A673 (cell line): ENCODE data around the gene ZNF446. TPM values are rescaled to one million over a fixed set of nuclear protein-coding genes. Genes with fewer than 3 reads are reported as not detected.

Experiments
- BruUV-seq: library from RNA; stranded (reverse); fragments of 400-500 nt; replicated peaks from 2 replicates; lab custom pipeline; 2021; lab: Mats Ljungman, UMichigan
- CTCF ChIA-PET: fragments of 300-600 bp; sonication (Branson Sonifier 250); formaldehyde crosslinking; loops from one replicate; lab custom pipeline; 2022; ENCODE audit warnings: antibody characterized with exemption; lab: Charles Lee
- POLR2A ChIA-PET: fragments of 300-600 bp; sonication (Branson Sonifier 250); formaldehyde crosslinking; loops from one replicate; lab custom pipeline; 2022; ENCODE audit warnings: antibody characterized with exemption; ENCODE audit not compliant: low non-redundant PET; lab: Charles Lee
- DNase-seq: peaks from one replicate; pipeline ENCODE4 v3.0.0-alpha.2; 2015; ENCODE audit warnings: low spot score
- H3K27ac ChIP-seq: fragments of 200-600 bp; sonication (generic); 2 replicates; pipeline ENCODE4 v1.5.1; 2016; ENCODE audit warnings: mixed run types, low read depth, mild to moderate bottlenecking, mixed read lengths, antibody characterized with exemption, low read length; ENCODE audit not compliant: poor library complexity, severe bottlenecking
- H3K27me3 ChIP-seq: fragments of 200-600 bp; sonication (generic); replicated peaks from 2 replicates; pipeline ENCODE4 v1.6.1; 2017; ENCODE audit warnings: mixed run types, low read depth, mild to moderate bottlenecking, mixed read lengths, antibody characterized with exemption, low read length; ENCODE audit not compliant: insufficient read depth, poor library complexity
- H3K36me3 ChIP-seq: fragments of 200-600 bp; sonication (generic); 2 replicates; pipeline ENCODE4 v1.6.1; 2016; ENCODE audit warnings: mixed run types, mild to moderate bottlenecking, mixed read lengths, antibody characterized with exemption, low read length; ENCODE audit not compliant: insufficient read depth, poor library complexity, severe bottlenecking
- H3K4me1 ChIP-seq: fragments of 200-600 bp; sonication (generic); 2 replicates; pipeline ENCODE4 v1.6.1; 2017; ENCODE audit warnings: mixed run types, mild to moderate bottlenecking, mixed read lengths, antibody characterized with exemption, low read length; ENCODE audit not compliant: insufficient read depth, poor library complexity, severe bottlenecking
- H3K4me3 ChIP-seq: fragments of 200-600 bp; sonication (generic); 2 replicates; pipeline ENCODE4 v1.5.1; 2016; ENCODE audit warnings: low read depth, mixed run types, mild to moderate bottlenecking, mixed read lengths, low read length; ENCODE audit not compliant: poor library complexity, severe bottlenecking
- H3K9me3 ChIP-seq: fragments of 200-600 bp; sonication (generic); 2 replicates; pipeline ENCODE4 v1.6.1; 2016; ENCODE audit warnings: mixed run types, low read depth, mild to moderate bottlenecking, mixed read lengths, antibody characterized with exemption, low read length; ENCODE audit not compliant: poor library complexity, severe bottlenecking
- CTCF ChIP-seq: fragments of 300-800, 200-600 bp; sonication (generic); conservative IDR thresholded peaks from 2 replicates; pipeline ENCODE4 v1.5.1; 2017; ENCODE audit warnings: low read depth, mild to moderate bottlenecking, antibody characterized with exemption, low read length, moderate library complexity, mixed read lengths
- EZH2 ChIP-seq: fragments of 200-600 bp; sonication (generic); IDR thresholded peaks from 2 replicates; pipeline ENCODE4 v1.6.1; 2017; ENCODE audit warnings: borderline replicate concordance, low read depth, mild to moderate bottlenecking, mixed read lengths, antibody characterized with exemption, low read length; ENCODE audit not compliant: poor library complexity, severe bottlenecking
- intact Hi-C: fragments of 100-400 bp; cut with micrococcal nuclease; formaldehyde crosslinking; loops from one replicate; pipeline ENCODE4 v1.10.0; 2022; ENCODE audit not compliant: unreplicated experiment
- total RNA-seq: library from RNA; stranded (reverse); gene quantifications from 2 replicates; pipeline ENCODE4 v1.2.3, GENCODE V29; 2021

ZNF446 gene
- total RNA-seq, 1 experiment from 2014 or later = 7.7 TPM

DNA sequence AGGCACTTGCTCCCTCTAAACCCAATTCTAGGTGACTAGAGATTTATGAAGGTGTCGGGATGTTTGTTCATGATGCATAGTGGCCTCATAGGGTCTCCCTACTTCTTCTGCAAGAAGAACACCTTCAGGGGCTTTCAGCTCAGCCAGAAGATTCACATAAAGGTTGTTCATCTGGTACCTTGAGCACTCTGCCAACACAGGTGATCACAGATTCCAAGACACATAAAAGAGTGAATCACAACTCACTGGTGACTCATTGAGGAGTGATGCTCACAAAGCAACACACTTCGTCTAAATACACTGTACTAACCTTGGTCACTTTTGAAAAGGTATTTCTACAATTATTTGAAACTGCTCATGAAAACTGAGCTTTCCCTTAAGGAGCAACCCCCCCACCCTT, 16.1 kb upstream of the ZNF446 start:
- BruUV-seq = TSS peak; percentile 16
- Histone ChIP-seq H3K4me1 (no peaks in the 10 kb centered on the region), H3K9me3 (no peaks in the 10 kb centered on the region), H3K36me3 (no peaks in the 10 kb centered on the region), H3K27ac (no peak overlapping the region), H3K27me3 (no peaks in the 10 kb centered on the region), H3K4me3 (no peak overlapping the region)
- TF ChIP-seq EZH2 (no peak), CTCF (no peak)
- POLR2A ChIA-PET = interaction anchor here (0.9 kb wide), 1 partner anchor 9 kb away, joined by 3 read pairs; no protein-coding TSS in a partner anchor
- CTCF ChIA-PET = no interaction called here
- intact Hi-C loops = no loop called here
- DNase-seq = no peak

- intact Hi-C loops = no loop called here
- Histone ChIP-seq H3K4me3 (peak overlapping the region; percentile 71), H3K27me3 (no peaks in the 10 kb centered on the region), H3K4me1 (no peaks in the 10 kb centered on the region), H3K9me3 (no peaks in the 10 kb centered on the region), H3K27ac (no peak overlapping the region), H3K36me3 (no peaks in the 10 kb centered on the region)
- no TSS peak for BruUV-seq
- CTCF ChIA-PET = no interaction called here
- no peak for TF ChIP-seq CTCF
- no peak for TF ChIP-seq EZH2
- DNase-seq = no peak
- POLR2A ChIA-PET = no interaction called here
Measured at GRCh38 chr19:58466089-58466759, 9.9 kb upstream of the ZNF446 start.

DNA sequence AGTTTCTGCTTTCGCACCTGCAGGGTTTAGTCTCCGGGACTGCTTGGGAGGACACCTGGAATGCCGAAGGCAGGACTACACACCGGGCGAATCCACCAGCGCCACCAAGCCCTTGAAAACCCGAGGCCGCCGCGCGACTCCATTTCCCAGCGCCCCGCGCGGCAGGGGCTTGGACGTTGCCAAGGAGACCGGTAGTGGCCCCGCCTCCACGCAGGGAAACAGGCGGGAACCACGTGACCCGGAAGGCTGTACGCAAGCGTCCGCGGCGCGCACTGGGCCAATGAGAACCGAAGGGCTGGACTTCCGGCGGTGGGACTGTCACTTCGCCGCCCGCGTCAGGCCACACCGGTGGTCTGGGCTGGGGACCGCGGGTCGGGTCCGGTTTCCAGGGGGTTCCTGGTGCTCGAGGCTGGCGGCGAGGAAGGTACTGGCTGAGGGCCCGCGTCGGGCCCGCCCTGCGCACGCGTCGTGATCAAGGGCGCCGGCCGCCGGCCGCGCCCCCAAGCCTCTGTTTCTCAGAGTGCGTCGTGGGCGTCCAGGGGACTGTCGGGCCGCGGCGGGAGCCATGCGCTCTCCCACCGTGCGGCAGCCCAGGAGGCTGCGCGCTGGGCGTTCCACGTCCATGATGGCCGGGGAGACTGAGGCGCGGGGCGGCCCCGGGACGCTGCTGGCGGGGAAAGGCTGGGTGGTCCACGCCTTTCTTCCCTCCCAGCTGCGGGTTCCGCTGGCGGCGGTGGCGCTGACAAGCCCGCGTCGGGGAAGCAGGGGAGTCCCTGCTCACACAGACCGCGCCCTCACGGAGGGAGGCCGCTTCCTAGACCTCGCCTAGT, 9.2 kb upstream of the ZNF446 start, which contains the start of gene ZNF324:
TSS of gene ZNF324 (plus strand) at position 321 of the 830 bp plus-strand sequence. CDS start 2,106 bp downstream, outside the sequence.
- POLR2A ChIA-PET = no interaction called here
- no peaks in the 10 kb centered on the region for H3K27me3 ChIP-seq
- H3K4me1 ChIP-seq = no peaks in the 10 kb centered on the region
- CTCF ChIA-PET = no interaction called here
- TF ChIP-seq EZH2 (no peak), CTCF (no peak)
- peak within 1 kb of the TSS; percentile 71 for H3K4me3 ChIP-seq
- peak; percentile 99 for DNase-seq
- BruUV-seq = no TSS peak
- H3K9me3 ChIP-seq = no peaks in the 10 kb centered on the region
- no peaks in the 10 kb centered on the region for H3K36me3 ChIP-seq
- H3K27ac ChIP-seq = peak within 1 kb of the TSS; percentile 57
- intact Hi-C loops = no loop called here
